ENCODE results near the gene ZSWIM8.

DNA sequence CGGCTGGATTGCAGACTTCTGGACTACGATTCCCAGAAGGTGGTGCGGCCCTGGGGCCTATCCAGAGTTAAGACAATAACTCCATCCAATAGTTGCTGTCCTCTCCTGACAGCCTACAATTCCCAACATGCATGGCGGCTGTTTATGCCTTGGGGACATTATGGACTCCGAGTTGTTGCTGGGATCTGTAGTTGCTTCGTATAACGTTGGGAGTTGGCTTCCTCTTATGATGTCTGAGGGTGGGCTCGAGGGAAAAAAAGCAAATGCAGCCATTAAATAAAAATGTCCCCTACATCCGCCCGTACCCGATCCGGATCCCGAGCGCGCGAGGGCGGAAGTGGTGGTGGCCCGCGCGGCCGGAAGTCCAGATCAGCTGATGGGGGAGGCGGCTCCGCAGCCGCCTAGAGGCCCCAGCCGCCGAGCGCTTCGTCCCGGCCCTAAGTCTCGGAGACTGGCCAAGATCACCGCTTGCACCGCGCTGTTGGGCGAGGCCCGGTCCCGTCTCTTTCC, at the start of gene ZSWIM8:
- TF ChIP-seq KDM1A (IDR thresholded peaks at IDR 0.05; ENCODE audit: low read depth) (no peak), EP300 (IDR thresholded peaks at IDR 0.05) (no peak), POLR2AphosphoS2 (conservative IDR thresholded peaks at IDR 0.05; ENCODE audit: low read length) (no peak), POLR2A (IDR thresholded peaks at IDR 0.05; ENCODE audit: low read length) (peak; percentile 52), JUN (IDR thresholded peaks at IDR 0.05) (peak; percentile 68 to 83; a peak in 4 of 5 replicates), PHF8 (IDR thresholded peaks at IDR 0.05; ENCODE audit: borderline replicate concordance, low read depth) (no peak), ESRRA (IDR thresholded peaks at IDR 0.05; ENCODE audit: borderline replicate concordance, low read length) (no peak)
- TF ChIP-seq, protein P1, sequence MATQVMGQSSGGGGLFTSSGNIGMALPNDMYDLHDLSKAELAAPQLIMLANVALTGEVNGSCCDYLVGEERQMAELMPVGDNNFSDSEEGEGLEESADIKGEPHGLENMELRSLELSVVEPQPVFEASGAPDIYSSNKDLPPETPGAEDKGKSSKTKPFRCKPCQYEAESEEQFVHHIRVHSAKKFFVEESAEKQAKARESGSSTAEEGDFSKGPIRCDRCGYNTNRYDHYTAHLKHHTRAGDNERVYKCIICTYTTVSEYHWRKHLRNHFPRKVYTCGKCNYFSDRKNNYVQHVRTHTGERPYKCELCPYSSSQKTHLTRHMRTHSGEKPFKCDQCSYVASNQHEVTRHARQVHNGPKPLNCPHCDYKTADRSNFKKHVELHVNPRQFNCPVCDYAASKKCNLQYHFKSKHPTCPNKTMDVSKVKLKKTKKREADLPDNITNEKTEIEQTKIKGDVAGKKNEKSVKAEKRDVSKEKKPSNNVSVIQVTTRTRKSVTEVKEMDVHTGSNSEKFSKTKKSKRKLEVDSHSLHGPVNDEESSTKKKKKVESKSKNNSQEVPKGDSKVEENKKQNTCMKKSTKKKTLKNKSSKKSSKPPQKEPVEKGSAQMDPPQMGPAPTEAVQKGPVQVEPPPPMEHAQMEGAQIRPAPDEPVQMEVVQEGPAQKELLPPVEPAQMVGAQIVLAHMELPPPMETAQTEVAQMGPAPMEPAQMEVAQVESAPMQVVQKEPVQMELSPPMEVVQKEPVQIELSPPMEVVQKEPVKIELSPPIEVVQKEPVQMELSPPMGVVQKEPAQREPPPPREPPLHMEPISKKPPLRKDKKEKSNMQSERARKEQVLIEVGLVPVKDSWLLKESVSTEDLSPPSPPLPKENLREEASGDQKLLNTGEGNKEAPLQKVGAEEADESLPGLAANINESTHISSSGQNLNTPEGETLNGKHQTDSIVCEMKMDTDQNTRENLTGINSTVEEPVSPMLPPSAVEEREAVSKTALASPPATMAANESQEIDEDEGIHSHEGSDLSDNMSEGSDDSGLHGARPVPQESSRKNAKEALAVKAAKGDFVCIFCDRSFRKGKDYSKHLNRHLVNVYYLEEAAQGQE (IDR thresholded peaks at IDR 0.05): no peak
- TF ChIP-seq, protein P2, sequence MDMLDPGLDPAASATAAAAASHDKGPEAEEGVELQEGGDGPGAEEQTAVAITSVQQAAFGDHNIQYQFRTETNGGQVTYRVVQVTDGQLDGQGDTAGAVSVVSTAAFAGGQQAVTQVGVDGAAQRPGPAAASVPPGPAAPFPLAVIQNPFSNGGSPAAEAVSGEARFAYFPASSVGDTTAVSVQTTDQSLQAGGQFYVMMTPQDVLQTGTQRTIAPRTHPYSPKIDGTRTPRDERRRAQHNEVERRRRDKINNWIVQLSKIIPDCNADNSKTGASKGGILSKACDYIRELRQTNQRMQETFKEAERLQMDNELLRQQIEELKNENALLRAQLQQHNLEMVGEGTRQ (IDR thresholded peaks at IDR 0.05): peak; percentile 63
- TF ChIP-seq, protein P3, sequence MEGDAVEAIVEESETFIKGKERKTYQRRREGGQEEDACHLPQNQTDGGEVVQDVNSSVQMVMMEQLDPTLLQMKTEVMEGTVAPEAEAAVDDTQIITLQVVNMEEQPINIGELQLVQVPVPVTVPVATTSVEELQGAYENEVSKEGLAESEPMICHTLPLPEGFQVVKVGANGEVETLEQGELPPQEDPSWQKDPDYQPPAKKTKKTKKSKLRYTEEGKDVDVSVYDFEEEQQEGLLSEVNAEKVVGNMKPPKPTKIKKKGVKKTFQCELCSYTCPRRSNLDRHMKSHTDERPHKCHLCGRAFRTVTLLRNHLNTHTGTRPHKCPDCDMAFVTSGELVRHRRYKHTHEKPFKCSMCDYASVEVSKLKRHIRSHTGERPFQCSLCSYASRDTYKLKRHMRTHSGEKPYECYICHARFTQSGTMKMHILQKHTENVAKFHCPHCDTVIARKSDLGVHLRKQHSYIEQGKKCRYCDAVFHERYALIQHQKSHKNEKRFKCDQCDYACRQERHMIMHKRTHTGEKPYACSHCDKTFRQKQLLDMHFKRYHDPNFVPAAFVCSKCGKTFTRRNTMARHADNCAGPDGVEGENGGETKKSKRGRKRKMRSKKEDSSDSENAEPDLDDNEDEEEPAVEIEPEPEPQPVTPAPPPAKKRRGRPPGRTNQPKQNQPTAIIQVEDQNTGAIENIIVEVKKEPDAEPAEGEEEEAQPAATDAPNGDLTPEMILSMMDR (IDR thresholded peaks at IDR 0.05): no peak
- TF ChIP-seq, protein P4, sequence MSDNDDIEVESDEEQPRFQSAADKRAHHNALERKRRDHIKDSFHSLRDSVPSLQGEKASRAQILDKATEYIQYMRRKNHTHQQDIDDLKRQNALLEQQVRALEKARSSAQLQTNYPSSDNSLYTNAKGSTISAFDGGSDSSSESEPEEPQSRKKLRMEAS (IDR thresholded peaks at IDR 0.05): peak; percentile 72
